Endodermal cell (in vitro differentiated cells): Measurements from ENCODE around the gene PGS1. TPM values are rescaled to one million over a fixed set of nuclear protein-coding genes. Genes with fewer than 3 reads are reported as not detected.

Experiments
- DNase-seq: peaks from one replicate; pipeline ENCODE4 v3.0.0-alpha.2; 2017
- H3K27ac ChIP-seq: 2 replicates; pipeline ENCODE4 v1.5.1; 2013; ENCODE audit warnings: mild to moderate bottlenecking, low read depth, low read length, moderate library complexity
- H3K27me3 ChIP-seq: 2 replicates; pipeline ENCODE4 v1.6.1; 2013; ENCODE audit warnings: mild to moderate bottlenecking, low read length, moderate library complexity; ENCODE audit not compliant: insufficient read depth, control insufficient read depth, poor library complexity, severe bottlenecking
- H3K36me3 ChIP-seq: 2 replicates; pipeline ENCODE4 v1.7.0; 2013; ENCODE audit warnings: mild to moderate bottlenecking, low read length, moderate library complexity; ENCODE audit not compliant: control insufficient read depth, insufficient read depth
- H3K4me1 ChIP-seq: one replicate; pipeline ENCODE4 v1.7.0; 2013; ENCODE audit warnings: low read length; ENCODE audit not compliant: control insufficient read depth, insufficient read depth
- H3K4me3 ChIP-seq: 2 replicates; pipeline ENCODE4 v1.5.1; 2013; ENCODE audit warnings: mild to moderate bottlenecking, low read length, moderate library complexity
- H3K9ac ChIP-seq: 2 replicates; pipeline ENCODE4 v1.6.1; 2013; ENCODE audit warnings: mild to moderate bottlenecking, low read length, moderate library complexity; ENCODE audit not compliant: poor library complexity, severe bottlenecking; ENCODE audit errors: extremely low read depth
- H3K9me3 ChIP-seq: 2 replicates; pipeline ENCODE4 v1.6.1; 2013; ENCODE audit warnings: mild to moderate bottlenecking, low read length, moderate library complexity; ENCODE audit not compliant: control insufficient read depth
- H3K27ac Mint-ChIP-seq: 2 replicates; pipeline ENCODE4 v1.8.0; 2020; ENCODE audit warnings: mixed read lengths
- H3K27me3 Mint-ChIP-seq: 2 replicates; pipeline ENCODE4 v1.8.0; 2021; ENCODE audit warnings: mild to moderate bottlenecking, mixed read lengths; ENCODE audit not compliant: insufficient read depth
- H3K36me3 Mint-ChIP-seq: 2 replicates; pipeline ENCODE4 v1.8.0; 2020; ENCODE audit warnings: low read depth, mixed read lengths
- H3K4me1 Mint-ChIP-seq: 2 replicates; pipeline ENCODE4 v1.8.0; 2020; ENCODE audit warnings: mixed read lengths
- H3K4me3 Mint-ChIP-seq: 2 replicates; pipeline ENCODE4 v1.8.0; 2020; ENCODE audit warnings: mild to moderate bottlenecking, moderate library complexity, mixed read lengths
- H3K9me3 Mint-ChIP-seq: 2 replicates; pipeline ENCODE4 v1.8.0; 2020; ENCODE audit warnings: mild to moderate bottlenecking, mixed read lengths
- CTCF ChIP-seq: fragments of 200-600 bp; sonication (generic); conservative IDR thresholded peaks from 2 replicates; pipeline ENCODE4 v1.5.0; 2021; ENCODE audit warnings: antibody characterized with exemption, mild to moderate bottlenecking
- WGBS, 2 experiments: methylation state at CpG; one replicate each; pipeline versions ENCODE4 v1.1.5 to v1.1.7; 2013; ENCODE audit warnings: missing lambda C conversion rate in 2 of 2, mixed read lengths in 1 of 2; ENCODE audit not compliant: insufficient coverage in 1 of 2, insufficient read length in 1 of 2; 5-methylcytosine and 5-hydroxymethylcytosine counted together
- total RNA-seq, 2 donors: library from RNA; stranded (reverse); fragmentation: NEBNext Ultra II Directional in 1 of 2; extraction: Animal tissue kit (Norgen Biotek cat#: 25700) in 1 of 2; gene quantifications; 2 replicates in 1 of 2; 3 replicates in 1 of 2; pipeline ENCODE4 v1.2.1, GENCODE V29; 2021

PGS1 gene
- total RNA-seq, 2 donors from 2014 or later, result 57.1 to 58.2 TPM

- no peak overlapping the region for H3K4me3 ChIP-seq
- H3K36me3 Mint-ChIP-seq, result no peaks in the 10 kb centered on the region
- H3K9me3 Mint-ChIP-seq, result peaks cover 11% of the 10 kb centered on the region
- TF ChIP-seq CTCF, result no peak
- no peaks in the 10 kb centered on the region for H3K4me1 ChIP-seq
- no peak overlapping the region for H3K9ac ChIP-seq
- no peak overlapping the region for H3K4me3 Mint-ChIP-seq
- no peak overlapping the region for H3K27ac ChIP-seq
- H3K4me1 Mint-ChIP-seq, result peaks cover 3% of the 10 kb centered on the region
- no peaks in the 10 kb centered on the region for H3K27me3 ChIP-seq
- H3K9me3 ChIP-seq, result no peaks in the 10 kb centered on the region
- WGBS, 2 experiments, result 83 to 89% methylated on average over 13 to 27 of the region's 29 CpGs
- DNase-seq, result peak; percentile 44
- no peaks in the 10 kb centered on the region for H3K36me3 ChIP-seq
- no peak overlapping the region for H3K27ac Mint-ChIP-seq
- peaks cover 4% of the 10 kb centered on the region for H3K27me3 Mint-ChIP-seq
Measured at GRCh38 chr17:78472035-78472905, 93.8 kb downstream of the PGS1 start.

GRCh38 chr17:78473951-78474613 lies 95.6 kb downstream of the PGS1 start:
- Mint-ChIP-seq H3K36me3 (no peaks in the 10 kb centered on the region), H3K27ac (no peak overlapping the region), H3K4me1 (peaks cover 3% of the 10 kb centered on the region), H3K9me3 (peaks cover 5% of the 10 kb centered on the region), H3K4me3 (no peak overlapping the region), H3K27me3 (peaks cover 4% of the 10 kb centered on the region)
- Histone ChIP-seq H3K9ac (no peak overlapping the region), H3K27me3 (no peaks in the 10 kb centered on the region), H3K4me3 (no peak overlapping the region), H3K27ac (no peak overlapping the region), H3K36me3 (no peaks in the 10 kb centered on the region), H3K4me1 (no peaks in the 10 kb centered on the region), H3K9me3 (no peaks in the 10 kb centered on the region)
- no peak for TF ChIP-seq CTCF
- DNase-seq, result no peak
- WGBS, 2 experiments, result 90 to 91% methylated on average over 9 to 12 of the region's 12 CpGs

Other genes with a start within 250 kb of the PGS1 start
- 100 to 1,000 TPM; 143 to 149 TPM for gene TMC6, start 249.9 kb upstream of the PGS1 start, total RNA-seq
- 1 to 10 TPM in 1 of 2 donors, under 1 TPM in 1; 0.90 to 3.0 TPM for gene TMC8, start 247.9 kb upstream of the PGS1 start, total RNA-seq
- not detected for gene C17orf99, start 232.3 kb upstream of the PGS1 start, total RNA-seq
- gene SYNGR2, start 210.1 kb upstream of the PGS1 start, total RNA-seq, result 10 to 100 TPM; 39.2 to 39.6 TPM
- gene TK1, start 191.6 kb upstream of the PGS1 start, total RNA-seq, result 10 to 100 TPM; 81.0 to 97.4 TPM
- 10 to 100 TPM; 46.5 to 52.4 TPM for gene AFMID, start 191.3 kb upstream of the PGS1 start, total RNA-seq
- 10 to 100 TPM; 59.7 to 89.6 TPM for gene BIRC5, start 164.4 kb upstream of the PGS1 start, total RNA-seq
- under 1 TPM in 1 of 2 donors, not detected in 1; 0.33 TPM for gene TMEM235, start 147.0 kb upstream of the PGS1 start, total RNA-seq
- 10 to 100 TPM; 54.2 to 75.3 TPM for gene SOCS3, start 18.6 kb upstream of the PGS1 start, total RNA-seq
- gene DNAH17, start 198.7 kb downstream of the PGS1 start, total RNA-seq, result under 1 TPM; 0.13 to 0.64 TPM